Amniotic stem cell (primary cell): ENCODE results near the gene ERN2.
A peak's percentile ranks its signal among the peaks of the same experiment; 100 is the strongest.

Experiments used
- DNase-seq: peaks from one replicate; lab custom pipeline; 2025; lab: John Stamatoyannopoulos, UW

Gene ERN2

DNA sequence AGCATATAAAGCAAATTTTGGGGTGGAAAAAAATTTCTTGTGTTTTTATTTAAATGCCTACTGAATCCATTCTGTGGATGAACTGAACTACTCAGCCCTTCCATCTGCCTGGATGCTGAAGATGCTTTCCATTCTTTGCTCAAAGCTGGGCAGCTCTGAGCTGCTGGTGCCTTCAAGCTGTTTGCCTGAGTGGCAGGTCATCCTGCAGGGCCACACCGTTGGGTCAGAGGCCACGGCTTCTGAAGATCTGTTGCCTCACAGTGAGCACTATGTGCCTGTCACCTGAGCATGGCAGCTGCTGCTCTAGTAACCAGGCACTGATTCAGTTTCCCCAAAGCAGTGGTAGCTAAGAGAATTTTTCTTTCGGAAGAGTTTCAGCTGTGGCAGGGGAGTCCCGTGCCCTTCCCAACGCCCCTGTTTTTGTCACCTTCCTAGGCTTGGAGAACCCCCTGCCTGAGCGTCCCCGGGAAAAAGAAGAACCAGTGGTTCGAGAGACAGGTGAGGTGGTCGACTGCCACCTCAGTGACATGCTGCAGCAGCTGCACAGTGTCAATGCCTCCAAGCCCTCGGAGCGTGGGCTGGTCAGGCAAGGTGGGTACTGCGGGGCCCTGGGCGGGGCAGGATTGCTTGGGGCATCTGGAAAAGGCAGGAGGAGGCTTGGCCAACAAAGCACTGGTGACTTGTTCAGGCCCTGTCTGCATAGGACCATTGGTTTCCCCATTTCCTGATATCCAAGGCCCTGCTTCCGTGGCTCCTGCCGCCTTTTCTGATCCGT, 25.8 kb downstream of the ERN2 start:
- no peak for DNase-seq

DNA sequence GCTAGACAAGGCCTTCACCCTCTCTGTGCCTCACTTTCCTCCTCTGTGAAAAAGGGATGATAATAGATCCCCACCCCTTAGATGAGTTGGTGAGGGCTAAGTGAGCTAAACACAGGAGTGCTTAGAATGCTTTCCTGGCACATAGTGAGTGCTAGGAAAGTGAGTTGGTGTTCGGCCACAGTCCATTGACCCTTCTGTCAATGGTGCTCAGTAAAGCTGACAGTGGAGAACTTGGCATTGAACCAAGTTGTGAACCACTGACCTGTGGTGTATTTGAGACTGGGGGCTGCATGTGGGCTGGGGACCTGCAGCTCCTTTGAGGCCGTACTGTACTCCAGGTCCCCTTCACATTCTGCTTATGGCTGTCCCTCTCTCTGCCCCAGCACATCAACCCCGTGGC, 29.5 kb downstream of the ERN2 start:
- DNase-seq = no peak

DNA sequence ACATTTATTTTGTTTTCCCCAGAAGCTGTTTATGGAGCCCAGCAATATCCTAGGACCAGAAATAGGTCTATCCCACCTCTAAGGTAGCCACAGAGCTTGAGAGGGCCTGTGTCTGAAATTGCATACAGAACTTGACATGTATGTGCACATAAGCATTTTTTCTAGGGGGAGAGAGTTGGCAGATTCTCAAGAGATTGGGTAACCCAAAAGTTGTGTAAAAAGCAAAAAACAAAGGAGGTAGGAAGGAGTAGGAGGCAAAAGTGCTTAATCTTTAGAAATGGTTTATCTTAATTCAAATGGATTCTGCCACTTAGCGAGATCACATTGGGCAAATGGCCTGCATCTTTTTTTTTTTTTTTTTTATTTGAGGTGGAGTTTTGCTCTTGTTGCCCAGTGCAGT, 30.8 kb downstream of the ERN2 start:
- no peak for DNase-seq

DNA sequence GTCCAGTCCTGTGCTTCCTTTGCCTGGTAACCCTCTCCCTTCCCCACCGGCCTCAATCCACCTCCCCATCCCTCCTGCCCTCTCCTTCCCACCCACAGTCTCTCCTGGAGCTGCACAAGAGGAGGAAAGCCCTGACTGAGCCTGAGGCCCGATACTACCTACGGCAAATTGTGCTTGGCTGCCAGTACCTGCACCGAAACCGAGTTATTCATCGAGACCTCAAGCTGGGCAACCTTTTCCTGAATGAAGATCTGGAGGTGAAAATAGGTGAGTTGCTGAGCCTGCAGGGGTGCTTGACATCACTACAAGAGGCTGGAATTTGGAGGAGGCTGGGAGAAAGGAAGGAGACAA, 33.1 kb downstream of the ERN2 start:
- DNase-seq = no peak

GRCh38 chr16:23679274-23679985, 33.6 kb downstream of the ERN2 start:
- no peak for DNase-seq

DNA sequence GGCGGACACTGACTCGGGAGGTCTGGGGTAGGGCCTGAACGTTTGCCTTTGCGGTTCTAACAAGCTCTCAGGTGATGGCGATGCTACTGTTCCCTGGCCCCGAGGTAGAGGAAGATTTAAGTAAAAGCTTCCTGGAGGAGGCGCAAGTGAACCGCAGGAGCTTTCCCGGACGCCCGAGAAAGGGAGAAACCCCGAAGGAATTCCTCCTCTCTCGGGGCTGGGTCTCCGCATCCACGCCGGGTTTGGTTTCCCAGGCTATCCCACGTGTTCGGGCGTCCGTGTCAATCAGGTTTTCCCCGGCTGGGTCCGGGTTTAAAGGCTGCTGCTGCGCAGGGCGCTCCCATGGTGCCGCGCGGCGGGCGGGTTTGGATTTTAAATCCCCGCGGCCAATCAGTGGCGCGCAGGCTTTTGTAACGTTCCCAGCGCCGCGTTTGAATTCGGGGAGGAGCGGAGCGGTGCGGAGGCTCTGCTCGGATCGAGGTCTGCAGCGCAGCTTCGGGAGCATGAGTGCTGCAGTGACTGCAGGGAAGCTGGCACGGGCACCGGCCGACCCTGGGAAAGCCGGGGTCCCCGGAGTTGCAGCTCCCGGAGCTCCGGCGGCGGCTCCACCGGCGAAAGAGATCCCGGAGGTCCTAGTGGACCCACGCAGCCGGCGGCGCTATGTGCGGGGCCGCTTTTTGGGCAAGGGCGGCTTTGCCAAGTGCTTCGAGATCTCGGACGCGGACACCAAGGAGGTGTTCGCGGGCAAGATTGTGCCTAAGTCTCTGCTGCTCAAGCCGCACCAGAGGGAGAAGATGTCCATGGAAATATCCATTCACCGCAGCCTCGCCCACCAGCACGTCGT, 34.4 kb downstream of the ERN2 start, which contains the start of gene PLK1:
TSS of gene PLK1 (plus strand) at position 460 of the 844 bp plus-strand sequence. CDS start at position 504, 44 bp downstream.
- DNase-seq = peak; percentile 82

- DNase-seq = no peak
These were observed 36.0 kb downstream of the ERN2 start for GRCh38 chr16:23676924-23677480.

GRCh38 chr16:23673971-23674614, 38.9 kb downstream of the ERN2 start:
- no peak for DNase-seq

DNA sequence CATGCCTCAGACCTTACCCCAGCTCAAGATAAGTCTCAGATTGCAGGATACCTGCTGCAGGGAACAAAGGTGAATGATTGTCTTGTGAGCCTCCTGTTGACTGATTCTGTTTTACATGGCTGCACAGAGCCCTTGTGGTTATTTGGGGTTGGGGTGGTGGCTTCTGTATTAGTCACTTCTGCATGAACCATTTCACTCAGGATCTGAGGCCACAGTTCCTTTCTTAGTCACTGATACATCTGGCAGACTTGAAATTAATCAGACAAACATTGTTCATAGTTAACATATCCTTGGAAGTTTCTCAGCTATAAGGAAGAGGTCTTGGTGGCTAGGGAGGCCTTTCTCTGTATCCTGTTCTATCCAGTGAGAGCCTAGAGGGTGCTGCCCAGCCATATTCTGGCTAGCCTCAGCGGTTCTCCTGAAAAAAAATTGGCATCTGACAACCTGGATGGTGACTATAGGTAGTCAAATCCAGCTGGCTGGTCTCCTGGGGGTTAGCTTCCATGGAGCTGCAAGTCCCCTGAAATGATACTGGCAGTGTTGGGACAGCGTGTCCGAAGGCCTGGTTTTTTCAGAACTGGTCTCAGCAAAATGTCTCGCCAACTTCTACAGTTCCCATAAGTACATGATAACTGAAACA, 42.8 kb downstream of the ERN2 start:
- no peak for DNase-seq

DNA sequence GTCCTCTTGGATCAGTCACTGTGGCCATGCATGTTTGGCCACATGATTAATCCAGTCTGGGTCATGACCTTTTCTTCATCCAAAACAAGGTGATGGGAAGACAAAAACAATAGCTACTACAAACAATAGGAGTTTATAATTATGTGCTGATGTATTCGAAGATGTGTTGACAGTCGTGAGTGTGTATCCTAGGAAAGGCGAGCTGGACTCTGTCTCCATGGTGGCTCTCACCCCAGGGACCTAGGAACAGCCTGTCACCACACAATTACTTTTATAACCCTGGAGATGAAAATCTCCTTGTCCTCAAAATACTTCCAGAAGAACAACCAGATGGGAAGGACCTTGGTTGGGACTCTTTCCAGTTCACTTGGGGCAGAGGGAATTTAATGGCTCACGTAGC, 44.1 kb downstream of the ERN2 start:
- no peak for DNase-seq

DNA sequence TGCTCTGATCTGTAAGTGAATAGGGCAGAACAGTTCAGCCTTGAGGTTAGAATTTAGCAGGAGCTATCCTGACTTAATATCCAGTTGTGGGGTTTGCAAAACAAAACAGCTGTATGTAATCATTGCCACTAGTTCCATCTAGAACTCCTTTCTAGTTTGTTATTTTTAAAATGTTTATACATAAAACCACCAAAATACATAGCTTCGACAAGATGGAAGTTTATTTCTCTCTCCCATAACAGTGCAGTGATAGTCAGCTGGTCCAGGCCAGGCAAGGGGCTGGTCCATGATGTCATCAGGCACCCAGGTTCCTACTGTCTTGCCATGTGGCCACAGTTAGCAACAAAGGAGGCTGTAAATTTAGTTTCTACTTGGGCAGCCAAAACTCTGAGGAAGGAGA, 44.8 kb downstream of the ERN2 start:
- no peak for DNase-seq

DNA sequence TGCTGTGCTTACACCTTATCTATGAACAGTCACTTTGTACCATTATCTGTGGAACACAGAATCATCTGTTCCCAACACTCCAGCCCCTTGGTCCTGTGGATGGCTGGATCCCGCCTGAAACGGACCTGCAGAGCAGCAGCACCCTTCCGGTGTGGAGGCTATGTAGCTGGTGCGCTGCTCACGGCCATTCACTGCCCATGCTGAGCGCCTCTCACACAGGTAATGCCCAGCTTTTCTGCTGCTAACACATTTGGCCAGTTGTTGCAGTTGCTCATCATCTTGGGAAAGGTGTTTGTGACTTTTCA, 45.7 kb downstream of the ERN2 start:
- DNase-seq = no peak

DNA sequence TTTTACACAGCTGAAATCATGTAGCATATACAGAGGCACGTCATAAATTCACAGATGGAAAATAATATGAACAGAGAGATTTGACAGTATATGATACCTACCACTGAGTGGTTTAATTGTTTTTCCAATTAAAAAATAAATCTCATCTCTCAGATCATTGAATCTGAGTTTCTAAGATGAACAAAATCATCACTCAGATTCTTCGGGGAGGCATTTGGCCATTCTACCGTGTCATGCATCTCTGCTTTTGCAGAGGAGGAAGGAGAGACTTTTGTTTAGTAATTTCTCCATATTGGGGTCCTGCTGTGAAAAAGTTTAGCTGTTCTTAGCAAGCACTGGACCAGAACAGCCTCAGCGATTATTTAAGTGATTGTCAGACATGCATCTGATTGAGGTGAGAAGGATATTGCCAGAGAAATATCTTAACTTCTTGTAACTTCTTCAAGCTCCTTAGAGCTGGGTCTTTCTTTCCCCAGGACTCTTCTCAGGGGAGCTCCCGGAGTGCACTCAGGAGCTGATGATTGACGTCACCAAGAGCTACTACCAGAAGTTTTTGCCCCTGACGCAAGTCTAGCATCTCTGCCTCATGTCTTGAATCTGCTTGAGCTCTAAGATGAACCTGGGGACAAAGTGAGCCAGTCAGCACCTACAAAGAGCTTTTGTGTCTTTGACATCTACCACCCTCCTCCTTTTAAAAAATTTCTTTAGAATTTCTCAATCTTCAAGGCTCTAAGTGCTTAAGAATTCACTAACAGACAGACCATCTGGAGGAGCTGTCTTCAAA, 46.3 kb downstream of the ERN2 start:
- DNase-seq = no peak

- DNase-seq = no peak
These were observed 49.1 kb downstream of the ERN2 start for GRCh38 chr16:23663918-23664317.

DNA sequence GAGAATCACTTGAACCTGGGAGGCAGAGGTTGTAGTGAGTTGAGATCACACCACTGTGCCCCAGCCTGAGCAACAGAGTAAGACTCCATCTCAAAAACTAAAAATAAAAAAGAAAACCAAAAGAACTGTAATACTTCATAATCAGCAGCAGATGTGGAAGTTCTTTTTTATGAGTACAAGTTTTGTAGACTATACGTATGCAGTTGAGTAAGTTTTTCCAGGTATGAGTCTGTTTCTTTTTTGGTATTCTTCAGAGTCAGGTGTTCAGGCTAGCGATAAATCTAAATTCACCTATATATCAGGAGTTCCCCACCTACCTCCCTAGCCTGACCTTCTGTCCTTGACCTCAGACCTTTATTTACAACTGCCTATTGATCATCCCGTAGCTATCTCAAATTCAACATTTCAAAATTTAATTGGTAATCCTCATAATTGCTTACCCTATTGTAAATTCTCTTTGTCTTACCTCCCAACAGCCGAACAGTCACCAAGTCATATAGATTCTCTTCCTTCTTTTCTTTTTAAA, 61.0 kb downstream of the ERN2 start:
- no peak for DNase-seq

GRCh38 chr16:23650674-23651416, 62.2 kb downstream of the ERN2 start:
- DNase-seq = no peak

- DNase-seq = no peak
These were observed 70.7 kb downstream of the ERN2 start for GRCh38 chr16:23642246-23642774.

DNA sequence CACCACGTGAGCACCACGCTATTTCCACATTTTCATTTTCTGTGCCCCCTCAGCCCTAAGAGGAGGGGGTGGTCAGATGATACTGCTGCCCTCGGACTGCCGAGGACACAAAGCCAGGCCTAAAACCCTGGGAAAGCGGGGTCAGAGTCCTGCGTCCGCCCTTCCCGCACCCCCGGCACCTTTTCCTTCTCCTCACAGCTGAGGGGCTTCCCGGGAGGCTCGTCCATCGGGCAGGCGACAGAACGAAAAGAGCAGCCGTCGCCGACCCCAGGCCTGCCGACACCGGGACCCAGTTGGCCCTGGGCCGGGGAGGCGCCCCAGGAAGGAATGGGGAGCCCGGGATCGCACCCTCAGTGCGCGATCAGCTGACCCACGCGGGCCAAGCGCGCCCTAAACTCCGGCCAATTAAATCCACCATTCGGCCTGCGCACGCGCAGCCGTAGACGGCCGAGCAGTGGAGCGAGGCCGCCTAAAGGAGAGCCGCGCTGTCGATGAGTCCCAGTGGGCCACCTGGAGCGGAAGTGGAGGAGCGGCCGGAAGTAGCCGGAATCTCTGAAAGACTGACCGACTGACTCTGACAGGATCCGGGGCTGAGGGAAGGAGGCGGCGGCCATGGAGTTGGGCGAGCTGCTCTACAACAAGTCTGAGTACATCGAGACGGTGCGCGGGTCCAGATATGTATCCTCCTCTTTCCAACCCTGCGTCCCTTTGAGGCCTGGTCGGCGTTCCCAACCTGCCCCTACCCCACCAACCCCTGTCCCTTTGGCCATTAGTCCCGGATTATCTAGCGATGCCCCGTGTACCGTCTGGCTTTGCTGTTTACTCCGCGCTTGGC, 71.9 kb downstream of the ERN2 start, which contains the start of the genes DCTN5 and PALB2:
TSS of gene DCTN5 (plus strand) at position 536 of the 835 bp plus-strand sequence. CDS start at position 613, 77 bp downstream.
TSS of gene PALB2 (minus strand) at position 380 of the 835 bp plus-strand sequence. CDS start at position 227, 153 bp downstream.
- peak; percentile 93 for DNase-seq
